GM23338 (cell line): ENCODE measurements around the gene L3MBTL4.

Source experiments
- CREB1 ChIP-seq: fragments of 250-450 bp; sonication (Bioruptor Pico); IDR thresholded peaks from 2 replicates; pipeline ENCODE4 v1.5.0; 2020; ENCODE audit warnings: low read depth, mild to moderate bottlenecking, moderate library complexity
- EZH2 ChIP-seq: fragments of 200-600 bp; sonication (generic); IDR thresholded peaks from one replicate; pipeline ENCODE4 v1.8.0; 2017; ENCODE audit warnings: antibody characterized with exemption, mild to moderate bottlenecking, low read depth; ENCODE audit not compliant: unreplicated experiment
- EZH2phosphoT487 ChIP-seq: fragments of 200-600 bp; sonication (generic); IDR thresholded peaks from one replicate; pipeline ENCODE4 v1.8.1; 2018; ENCODE audit warnings: antibody characterized with exemption; ENCODE audit not compliant: unreplicated experiment
- JUNB ChIP-seq: IDR thresholded peaks from one replicate; pipeline ENCODE4 v1.6.1; 2016; ENCODE audit warnings: antibody characterized with exemption; ENCODE audit not compliant: unreplicated experiment
- NANOG ChIP-seq: IDR thresholded peaks from 2 replicates; pipeline ENCODE4 v1.6.1; 2016; ENCODE audit warnings: antibody characterized with exemption, borderline replicate concordance
- POLR2AphosphoS5 ChIP-seq: IDR thresholded peaks from 2 replicates; pipeline ENCODE4 v1.6.1; 2016; ENCODE audit warnings: antibody characterized with exemption, low read depth
- STAT1 ChIP-seq: IDR thresholded peaks from one replicate; pipeline ENCODE4 v1.6.1; 2016; ENCODE audit warnings: antibody characterized with exemption; ENCODE audit not compliant: unreplicated experiment
- ZNF114 ChIP-seq: fragments of 250-450 bp; sonication (Bioruptor Pico); IDR thresholded peaks from 2 replicates; pipeline ENCODE4 v1.5.0; 2020; ENCODE audit warnings: mild to moderate bottlenecking, moderate library complexity
- ZNF331 ChIP-seq: fragments of 250-450 bp; sonication (Bioruptor Pico); IDR thresholded peaks from 2 replicates; pipeline ENCODE4 v1.5.0; 2020; ENCODE audit warnings: low read depth, mild to moderate bottlenecking, moderate library complexity
- TF ChIP-seq, protein P1 (sequence below), 2 experiments: fragments of 200-600 bp in 1 of 2; sonication (generic) in 1 of 2; conservative IDR thresholded peaks; 2 replicates each; pipeline versions ENCODE4 v1.5.1 to v1.6.1; 2016 to 2017; ENCODE audit warnings: antibody characterized with exemption in 2 of 2, low read depth in 2 of 2, mild to moderate bottlenecking in 2 of 2, moderate library complexity in 1 of 2
- TF ChIP-seq, protein P2 (sequence below): IDR thresholded peaks from one replicate; pipeline ENCODE4 v1.6.1; 2018; ENCODE audit warnings: antibody characterized with exemption; ENCODE audit not compliant: unreplicated experiment

DNA sequence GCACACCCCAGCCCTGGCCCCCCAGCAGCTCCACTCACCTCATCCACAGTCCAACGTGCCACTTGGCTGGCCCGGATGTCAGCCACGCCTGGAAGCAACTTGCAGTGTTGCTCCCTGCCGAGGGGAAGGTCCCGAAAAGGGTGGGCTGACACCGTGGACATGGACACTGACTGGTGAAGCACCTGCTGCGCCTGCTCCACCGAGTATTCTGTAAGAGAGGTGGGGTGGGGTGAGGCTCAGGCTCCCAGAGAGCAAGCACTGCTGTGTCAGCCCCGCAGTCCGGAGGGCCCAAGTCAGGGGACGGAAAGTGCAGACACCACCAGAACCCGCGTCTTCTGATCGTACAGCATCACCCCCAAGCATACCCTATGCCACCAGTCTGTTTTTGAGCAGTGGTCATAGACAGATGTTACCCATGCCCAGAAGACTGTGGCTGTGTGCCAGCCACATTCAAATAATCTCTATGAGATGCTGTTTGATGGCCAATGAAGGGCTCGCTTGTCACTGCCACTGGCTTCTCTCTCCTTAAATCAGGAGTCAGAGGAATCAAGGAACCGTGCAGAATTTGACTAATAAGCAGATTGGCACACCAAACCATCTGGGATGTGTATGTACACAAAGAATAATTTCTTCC is 445.2 kb downstream of the L3MBTL4 start:
- TF ChIP-seq EZH2phosphoT487, result no peak
- TF ChIP-seq, protein P1, sequence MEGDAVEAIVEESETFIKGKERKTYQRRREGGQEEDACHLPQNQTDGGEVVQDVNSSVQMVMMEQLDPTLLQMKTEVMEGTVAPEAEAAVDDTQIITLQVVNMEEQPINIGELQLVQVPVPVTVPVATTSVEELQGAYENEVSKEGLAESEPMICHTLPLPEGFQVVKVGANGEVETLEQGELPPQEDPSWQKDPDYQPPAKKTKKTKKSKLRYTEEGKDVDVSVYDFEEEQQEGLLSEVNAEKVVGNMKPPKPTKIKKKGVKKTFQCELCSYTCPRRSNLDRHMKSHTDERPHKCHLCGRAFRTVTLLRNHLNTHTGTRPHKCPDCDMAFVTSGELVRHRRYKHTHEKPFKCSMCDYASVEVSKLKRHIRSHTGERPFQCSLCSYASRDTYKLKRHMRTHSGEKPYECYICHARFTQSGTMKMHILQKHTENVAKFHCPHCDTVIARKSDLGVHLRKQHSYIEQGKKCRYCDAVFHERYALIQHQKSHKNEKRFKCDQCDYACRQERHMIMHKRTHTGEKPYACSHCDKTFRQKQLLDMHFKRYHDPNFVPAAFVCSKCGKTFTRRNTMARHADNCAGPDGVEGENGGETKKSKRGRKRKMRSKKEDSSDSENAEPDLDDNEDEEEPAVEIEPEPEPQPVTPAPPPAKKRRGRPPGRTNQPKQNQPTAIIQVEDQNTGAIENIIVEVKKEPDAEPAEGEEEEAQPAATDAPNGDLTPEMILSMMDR (conservative IDR thresholded peaks at IDR 0.05; ENCODE audit: low read depth in 2 of 2), result no peak
- no peak for TF ChIP-seq POLR2AphosphoS5
- TF ChIP-seq STAT1, result no peak
- TF ChIP-seq CREB1 (CRISPR knock-in tag), result no peak
- TF ChIP-seq, protein P2, sequence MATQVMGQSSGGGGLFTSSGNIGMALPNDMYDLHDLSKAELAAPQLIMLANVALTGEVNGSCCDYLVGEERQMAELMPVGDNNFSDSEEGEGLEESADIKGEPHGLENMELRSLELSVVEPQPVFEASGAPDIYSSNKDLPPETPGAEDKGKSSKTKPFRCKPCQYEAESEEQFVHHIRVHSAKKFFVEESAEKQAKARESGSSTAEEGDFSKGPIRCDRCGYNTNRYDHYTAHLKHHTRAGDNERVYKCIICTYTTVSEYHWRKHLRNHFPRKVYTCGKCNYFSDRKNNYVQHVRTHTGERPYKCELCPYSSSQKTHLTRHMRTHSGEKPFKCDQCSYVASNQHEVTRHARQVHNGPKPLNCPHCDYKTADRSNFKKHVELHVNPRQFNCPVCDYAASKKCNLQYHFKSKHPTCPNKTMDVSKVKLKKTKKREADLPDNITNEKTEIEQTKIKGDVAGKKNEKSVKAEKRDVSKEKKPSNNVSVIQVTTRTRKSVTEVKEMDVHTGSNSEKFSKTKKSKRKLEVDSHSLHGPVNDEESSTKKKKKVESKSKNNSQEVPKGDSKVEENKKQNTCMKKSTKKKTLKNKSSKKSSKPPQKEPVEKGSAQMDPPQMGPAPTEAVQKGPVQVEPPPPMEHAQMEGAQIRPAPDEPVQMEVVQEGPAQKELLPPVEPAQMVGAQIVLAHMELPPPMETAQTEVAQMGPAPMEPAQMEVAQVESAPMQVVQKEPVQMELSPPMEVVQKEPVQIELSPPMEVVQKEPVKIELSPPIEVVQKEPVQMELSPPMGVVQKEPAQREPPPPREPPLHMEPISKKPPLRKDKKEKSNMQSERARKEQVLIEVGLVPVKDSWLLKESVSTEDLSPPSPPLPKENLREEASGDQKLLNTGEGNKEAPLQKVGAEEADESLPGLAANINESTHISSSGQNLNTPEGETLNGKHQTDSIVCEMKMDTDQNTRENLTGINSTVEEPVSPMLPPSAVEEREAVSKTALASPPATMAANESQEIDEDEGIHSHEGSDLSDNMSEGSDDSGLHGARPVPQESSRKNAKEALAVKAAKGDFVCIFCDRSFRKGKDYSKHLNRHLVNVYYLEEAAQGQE, result no peak
- TF ChIP-seq ZNF114, result no peak
- no peak for TF ChIP-seq EZH2
- TF ChIP-seq JUNB, result no peak
- no peak for TF ChIP-seq NANOG
- TF ChIP-seq ZNF331 (CRISPR knock-in tag), result no peak
